GM18867 (cell line): ENCODE data around the gene SARS1.

Experiments used
- ATAC-seq: cut with Tn5 transposase; IDR thresholded peaks from one replicate; pipeline ENCODE4 v1.9.1; 2021; ENCODE audit warnings: mild to moderate bottlenecking, moderate library complexity; ENCODE audit not compliant: unreplicated experiment

Gene SARS1

DNA sequence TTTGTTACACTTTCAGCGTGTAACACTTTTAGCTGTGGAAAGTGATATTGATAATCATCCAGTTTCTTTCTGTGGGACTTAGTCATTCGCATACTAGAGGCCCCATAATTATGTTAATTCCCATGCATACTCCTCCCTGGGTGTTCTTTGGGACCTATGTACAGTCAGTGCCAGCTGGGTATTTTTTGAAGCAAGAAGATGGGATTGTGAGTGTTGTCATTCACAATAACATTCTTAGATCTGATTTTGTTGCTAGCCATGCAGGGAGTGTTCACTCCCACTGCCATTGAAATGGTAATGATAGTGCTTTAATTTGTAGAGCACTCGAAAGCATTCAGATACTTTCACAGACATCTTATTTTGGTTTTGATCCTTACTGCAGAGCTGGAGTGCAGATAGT lies 11.6 kb downstream of the SARS1 start:
- no peak for ATAC-seq

DNA sequence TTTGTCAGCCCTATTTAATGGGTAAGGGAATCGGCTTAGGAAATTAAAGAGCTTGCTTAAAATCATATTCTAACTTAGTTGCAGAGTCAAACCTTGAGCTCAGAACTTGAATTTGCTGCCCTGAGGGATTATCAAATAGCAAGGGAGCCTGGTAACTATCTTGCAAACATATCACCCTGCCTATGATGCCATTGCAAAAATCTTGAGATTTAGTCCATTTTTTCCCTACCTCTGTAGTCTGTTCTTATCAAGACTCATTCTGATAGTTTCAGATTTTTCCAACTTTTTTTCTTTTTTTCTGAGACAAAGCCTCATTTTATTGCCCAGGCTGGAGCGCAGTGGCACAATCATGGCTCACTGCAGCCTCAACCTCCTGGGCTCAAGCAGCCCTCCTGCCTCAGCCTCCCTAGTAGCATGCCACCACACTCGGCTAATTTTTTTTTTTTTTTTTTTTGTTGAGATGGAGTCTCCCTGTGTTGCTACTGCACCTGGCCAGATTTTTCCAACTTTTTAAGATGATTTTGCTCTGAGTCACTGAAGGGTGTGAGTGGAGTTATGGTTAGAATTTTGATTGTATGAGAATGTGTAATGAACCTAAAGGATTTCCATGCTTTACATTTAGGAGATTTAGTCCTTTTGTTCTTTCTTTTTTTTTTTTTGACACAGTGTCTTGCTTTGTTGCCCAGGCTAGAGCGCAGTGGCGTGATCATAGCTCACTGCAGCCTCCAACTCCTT lies 12.2 kb downstream of the SARS1 start:
- no peak for ATAC-seq

- no peak for ATAC-seq
Observed at GRCh38 chr1:109228167-109228566, 14.4 kb downstream of the SARS1 start.

GRCh38 chr1:109229531-109230127 lies 15.9 kb downstream of the SARS1 start:
- ATAC-seq, result no peak

DNA sequence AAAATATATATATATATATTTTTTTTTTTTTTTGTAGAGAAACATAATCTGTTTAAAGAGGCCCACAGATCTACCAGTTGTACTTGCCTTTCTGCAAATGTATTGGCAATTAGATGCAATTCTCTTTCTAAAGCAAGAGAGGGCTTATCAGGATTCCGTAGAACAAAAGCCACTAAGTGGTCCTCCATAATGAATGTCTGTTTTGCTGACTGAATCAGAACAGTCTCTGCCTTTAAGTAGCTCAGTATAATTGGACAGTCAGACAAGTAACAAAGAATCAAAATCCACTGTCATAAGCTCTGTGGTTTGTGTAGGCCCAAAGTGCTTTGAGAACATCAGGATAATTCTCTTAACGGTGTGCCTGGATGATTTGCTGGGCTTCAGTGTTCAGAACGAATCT lies 17.3 kb downstream of the SARS1 start:
- no peak for ATAC-seq

DNA sequence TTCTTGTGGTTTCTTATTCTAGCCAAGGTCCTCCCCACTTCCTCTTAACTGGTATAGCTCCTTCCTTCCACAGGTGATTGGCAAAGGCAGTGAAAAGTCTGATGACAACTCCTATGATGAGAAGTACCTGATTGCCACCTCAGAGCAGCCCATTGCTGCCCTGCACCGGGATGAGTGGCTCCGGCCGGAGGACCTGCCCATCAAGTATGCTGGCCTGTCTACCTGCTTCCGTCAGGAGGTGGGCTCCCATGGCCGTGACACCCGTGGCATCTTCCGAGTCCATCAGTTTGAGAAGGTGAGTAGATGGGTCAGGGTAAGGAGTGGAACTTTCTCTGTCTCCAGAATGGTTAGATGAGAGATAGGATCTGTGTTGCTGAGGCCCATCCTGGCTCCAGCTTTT lies 21.4 kb downstream of the SARS1 start:
- no peak for ATAC-seq

GRCh38 chr1:109237512-109237911 lies 23.8 kb downstream of the SARS1 start:
- no peak for ATAC-seq

GRCh38 chr1:109238382-109238781 lies 24.7 kb downstream of the SARS1 start:
- no peak for ATAC-seq

DNA sequence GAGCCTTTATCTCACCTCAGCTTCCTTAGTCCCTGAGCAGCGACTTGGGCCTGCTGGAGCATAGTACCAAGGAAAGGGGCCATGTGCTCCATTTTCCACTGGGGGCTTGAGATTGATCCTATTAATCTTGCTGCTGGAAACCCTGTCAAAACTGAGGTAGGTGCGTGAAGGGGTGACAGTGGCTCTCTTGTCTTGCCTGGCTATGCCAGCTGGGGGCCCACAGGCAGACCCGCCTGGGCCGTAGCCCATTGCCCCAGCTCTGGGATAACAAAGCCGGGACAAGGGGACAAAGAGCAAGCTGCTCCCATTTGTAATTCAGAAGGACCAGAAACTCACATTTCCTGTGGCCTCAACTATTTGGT lies 25.3 kb downstream of the SARS1 start:
- no peak for ATAC-seq

DNA sequence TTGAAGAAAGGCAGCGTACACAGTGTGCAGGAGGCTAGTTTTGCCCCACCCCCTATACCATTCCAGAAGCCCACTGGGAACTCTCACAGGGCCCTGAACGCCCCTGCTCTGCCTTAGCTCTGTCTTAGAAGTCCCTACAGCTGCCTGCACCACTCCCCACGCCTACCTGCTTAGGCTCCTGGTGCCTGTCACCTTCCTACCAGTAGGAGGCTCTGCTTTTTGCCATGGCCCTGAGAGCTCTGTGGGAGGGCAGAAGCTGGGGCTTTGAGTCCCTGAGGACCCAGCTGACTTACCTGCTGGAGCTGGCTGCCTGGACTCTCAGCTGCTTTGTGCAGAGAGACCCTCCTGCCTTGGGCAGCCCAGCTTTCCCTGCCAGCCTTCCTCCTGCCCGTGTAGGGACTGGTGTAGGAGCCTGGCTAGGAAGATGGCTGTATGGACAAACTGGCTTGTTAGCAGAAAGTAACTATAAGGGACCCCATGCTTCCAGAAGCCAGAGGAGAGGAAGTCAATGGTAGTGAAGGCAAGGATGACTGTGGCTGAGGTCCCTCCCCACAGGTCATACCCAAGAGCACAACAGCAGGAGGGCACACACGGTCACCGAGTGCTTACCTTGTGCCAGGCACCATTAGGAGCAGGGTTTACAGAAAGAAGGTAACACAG lies 25.8 kb downstream of the SARS1 start:
- no peak for ATAC-seq

- no peak for ATAC-seq
Observed at GRCh38 chr1:109240158-109241152, 26.7 kb downstream of the SARS1 start.

GRCh38 chr1:109241344-109241743 lies 27.6 kb downstream of the SARS1 start:
- no peak for ATAC-seq

- ATAC-seq, result no peak
Observed at GRCh38 chr1:109241841-109242345, 28.2 kb downstream of the SARS1 start.

GRCh38 chr1:109242387-109242786 lies 28.7 kb downstream of the SARS1 start:
- no peak for ATAC-seq

- no peak for ATAC-seq
Observed at GRCh38 chr1:109243221-109243620, 29.5 kb downstream of the SARS1 start.

DNA sequence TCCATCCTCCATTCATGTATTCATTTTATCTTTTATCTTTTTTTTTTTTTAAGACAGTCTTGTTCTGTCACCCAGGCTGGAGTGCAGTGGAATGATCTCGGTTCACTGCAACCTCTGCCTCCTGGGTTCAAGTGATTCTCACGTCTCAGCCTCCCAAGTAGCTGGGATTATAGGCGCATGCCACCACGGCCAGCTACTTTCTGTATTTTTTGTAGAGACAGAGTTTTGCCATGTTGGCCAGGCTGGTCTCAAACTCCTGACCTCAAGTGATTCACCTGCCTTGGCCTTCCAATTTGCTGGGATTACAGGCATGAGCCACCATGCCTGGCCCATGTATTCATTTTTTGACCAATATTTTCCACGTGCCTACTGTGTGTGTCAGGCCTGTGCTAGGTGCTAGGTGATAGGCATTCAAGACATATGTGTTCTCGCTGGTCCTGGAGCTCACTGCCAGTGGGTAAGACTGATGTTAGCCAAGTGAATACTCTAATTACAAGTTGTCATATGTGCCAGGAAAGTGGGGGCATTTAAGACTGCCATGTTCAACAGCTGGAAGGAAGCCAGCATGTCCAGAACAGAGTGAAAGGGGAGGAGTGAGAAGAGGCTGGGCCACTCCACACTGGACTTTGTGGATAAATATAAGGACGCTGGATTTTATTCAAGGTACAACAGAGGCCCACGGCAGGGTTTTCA lies 30.3 kb downstream of the SARS1 start:
- ATAC-seq, result no peak

- no peak for ATAC-seq
Observed at GRCh38 chr1:109246141-109246551, 32.4 kb downstream of the SARS1 start.

DNA sequence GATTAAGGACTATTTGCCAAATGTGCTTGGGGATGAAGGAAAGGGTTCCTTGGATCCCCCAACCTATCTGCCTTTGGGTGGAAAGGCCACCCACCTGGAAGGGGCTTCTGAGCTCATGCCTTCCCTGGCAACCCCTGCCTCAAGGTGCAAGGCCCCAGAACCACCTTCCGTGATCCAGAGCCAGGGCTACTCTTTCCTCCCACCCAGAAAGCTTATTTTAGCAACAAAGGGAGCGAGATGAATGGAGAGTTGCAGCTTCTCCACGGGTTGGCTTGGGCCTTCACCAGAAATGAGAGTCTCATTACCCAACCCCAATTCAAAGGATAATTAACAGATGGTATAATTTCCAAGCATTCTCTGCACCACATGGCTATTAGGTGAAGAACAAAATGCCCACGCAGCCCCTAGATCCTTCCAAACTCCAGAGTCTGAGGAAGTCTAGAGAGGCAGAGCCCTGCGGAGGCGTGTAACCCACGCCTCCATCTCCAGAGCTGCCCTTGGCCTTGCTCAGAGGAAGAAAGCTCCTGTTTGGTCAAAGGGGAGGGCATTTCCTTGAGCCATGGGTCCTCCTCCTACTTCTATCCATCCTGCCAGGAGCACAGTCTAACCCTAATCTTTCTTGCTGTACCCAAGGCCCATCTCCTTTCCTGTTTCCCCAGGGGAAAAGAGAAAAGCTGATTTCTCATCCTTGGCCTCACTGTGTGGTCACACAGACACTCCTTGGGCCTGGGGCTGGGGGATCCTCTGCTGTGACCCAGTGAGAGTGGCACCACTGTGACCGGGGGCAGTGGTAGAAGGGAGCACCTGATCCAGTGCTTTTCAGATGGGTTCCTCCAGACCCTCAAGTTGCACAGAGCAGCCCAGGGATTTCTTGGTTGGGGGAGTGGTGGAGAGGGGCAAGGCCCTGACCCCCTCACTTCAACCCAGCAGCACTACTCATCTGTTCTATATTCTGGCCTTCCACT lies 34.0 kb downstream of the SARS1 start:
- ATAC-seq, result no peak

DNA sequence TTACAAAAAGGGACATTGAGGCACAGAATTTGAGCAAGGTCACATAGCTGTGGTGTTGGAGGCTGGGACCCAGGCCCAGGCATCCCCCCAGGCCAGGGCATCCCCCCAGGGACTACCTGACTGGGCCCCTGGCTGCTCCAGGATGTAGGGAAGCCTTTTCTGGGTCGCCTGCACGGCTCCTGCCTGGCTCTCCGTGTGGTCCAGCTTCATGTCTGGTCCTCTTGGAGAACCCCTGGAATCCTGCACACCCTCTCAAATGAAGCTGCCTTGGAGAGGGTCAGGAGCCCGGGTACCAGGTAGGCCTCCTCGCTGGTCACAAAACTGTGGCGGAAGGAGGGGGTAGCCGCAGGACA lies 34.7 kb downstream of the SARS1 start:
- ATAC-seq, result no peak
